Daoy (cell line): ENCODE measurements around the gene GPR141. TPM values are rescaled to one million over a fixed set of nuclear protein-coding genes. Genes with fewer than 3 reads are reported as not detected.
A peak's percentile ranks its signal among the peaks of the same experiment; 100 is the strongest.

Experiments used
- DNase-seq: peaks from one replicate; pipeline ENCODE4 v3.0.0-alpha.2; 2015; ENCODE audit warnings: low read depth
- total RNA-seq: library from RNA; depleted of rRNA; stranded (reverse); fragments of >200 nt; shearing (Covaris generic); gene quantifications from 2 replicates; pipeline ENCODE4 v1.2.3, GENCODE V29; 2014; rRNA removed

The GPR141 gene
- not detected in 2 replicates for total RNA-seq

GRCh38 chr7:37683246-37684120 is at the start of gene GPR141:
GPR141 (plus strand) TSS chr7:37683766; CDS start chr7:37740394, 56,628 bp downstream.
- peak; percentile 88 for DNase-seq

DNA sequence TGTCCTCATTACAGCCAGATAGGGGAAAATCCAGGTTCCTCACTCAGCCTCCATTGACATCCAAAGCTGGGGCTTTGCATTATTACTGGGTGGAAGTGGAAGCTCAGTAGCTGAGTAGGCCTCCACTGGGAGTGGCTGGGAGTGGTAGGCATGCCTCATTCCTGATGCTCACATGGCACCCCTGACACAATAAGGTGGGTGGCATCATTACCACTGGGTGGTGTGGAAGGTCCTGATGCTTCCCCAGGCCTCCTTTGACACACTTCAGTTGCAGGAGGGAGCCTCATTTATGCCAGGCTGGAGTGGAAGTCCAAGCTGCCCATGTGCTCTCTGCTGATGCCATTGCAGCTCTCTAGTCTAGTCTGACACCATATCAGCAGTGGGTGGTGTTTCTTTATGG is 48.2 kb upstream of the GPR141 start:
- DNase-seq, result no peak

DNA sequence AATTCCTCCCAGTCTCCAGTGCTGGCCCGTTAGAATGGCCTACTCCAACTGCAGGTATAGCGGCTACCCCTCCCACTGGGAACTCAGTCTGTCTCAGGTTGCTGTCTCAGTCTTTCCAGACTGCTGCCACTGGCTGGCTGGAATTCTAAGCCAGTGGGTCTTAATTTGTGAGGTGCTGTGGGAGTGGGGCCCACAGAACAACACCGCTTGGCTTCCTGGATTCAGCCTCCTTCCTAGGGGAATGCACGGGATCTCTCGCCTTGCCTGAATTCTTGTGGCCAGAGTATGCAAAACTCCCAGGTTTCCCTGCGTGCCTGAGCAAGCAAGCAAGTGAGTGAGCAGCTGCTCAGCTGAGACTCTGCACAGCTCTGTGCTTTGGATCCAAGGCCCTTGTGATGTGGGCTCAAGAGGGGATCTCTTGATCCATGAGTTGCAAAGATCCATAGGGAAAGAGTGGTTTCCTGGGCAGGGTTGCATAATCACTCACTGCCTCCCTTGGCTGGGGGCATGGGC is 41.5 kb upstream of the GPR141 start:
- no peak for DNase-seq

DNA sequence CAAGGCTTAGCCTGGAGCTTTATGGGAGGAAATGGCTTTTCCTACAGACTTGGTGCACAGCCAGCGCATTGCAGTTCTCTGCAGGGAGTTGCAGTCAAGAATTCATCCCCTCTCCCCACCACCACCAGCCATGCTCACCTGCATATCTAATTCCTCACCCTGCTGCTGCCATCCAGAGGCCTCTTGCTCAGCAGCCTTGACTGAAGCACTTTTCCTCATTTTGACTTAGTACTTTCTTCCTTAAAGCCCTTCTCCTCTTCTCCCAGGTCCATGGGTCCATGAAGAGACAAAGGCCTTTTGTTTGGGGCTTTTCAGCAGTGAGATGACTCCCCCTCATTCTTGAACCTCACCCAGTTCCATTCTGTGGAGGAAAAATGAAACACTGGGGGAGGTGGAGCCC is 39.7 kb upstream of the GPR141 start:
- DNase-seq, result no peak

DNA sequence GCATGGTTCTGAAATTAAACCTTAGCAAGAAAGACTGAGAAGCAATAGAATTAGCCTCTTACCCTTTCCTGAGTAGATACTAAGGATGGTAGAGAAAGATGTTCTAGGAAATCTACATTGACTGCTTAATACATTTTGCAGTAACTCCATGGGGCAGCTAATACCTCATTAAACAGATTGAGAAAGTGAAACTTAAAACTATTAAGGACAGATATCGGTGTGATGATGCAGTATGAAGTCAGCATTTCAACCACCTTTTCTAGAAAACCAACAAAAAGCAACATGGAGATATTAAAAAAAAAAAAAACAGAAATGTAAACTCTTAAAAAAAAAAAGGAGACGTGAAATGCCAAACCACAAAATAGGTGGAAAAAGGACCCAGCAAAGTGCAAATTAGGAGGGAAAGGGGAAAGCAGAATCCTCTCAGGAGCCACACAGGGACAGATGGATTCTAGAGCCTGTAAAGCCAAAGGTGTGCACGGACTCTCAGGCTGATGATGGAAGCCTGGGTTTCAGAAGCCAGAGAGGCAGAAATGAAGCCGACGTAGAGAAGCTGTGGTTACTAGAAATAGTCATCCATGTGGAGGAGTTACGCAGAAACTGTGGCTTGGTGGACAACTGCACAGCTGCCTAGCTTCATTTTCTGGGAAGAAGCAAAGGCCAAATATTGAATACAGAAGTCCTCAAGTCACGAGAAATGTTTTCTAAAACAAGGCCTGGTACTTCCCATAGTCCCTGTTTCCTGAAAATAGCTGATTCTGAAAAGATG is 38.1 kb upstream of the GPR141 start:
- DNase-seq, result no peak

DNA sequence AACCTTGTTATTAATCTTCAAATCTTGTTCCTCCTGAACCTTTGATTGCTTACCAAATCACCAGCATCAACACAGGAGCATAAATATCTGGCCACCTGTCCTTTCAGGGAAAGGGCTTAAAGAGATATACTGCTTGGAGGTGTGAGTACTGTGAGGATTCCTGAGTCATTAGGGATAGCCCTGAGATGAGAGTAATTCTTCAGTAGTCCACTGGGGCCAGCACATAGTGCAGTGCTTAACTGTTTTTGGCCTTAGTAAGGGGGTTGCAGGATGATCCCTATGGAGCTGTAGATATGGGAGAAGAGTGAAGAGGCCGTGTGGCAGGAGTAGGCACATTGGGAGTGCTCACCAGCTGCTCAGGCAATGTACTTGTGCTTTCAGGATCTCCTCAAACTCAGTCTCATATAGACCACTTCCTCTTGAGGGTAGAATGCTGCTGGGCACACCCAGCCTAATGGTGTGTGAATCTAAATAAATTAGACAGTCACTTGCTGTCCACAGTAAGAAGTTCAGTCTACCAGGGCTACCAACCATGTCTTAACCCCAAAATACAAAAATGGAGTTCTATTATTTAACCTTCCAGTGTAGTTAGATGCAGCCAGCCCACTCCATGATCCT is 26.5 kb upstream of the GPR141 start:
- no peak for DNase-seq

DNA sequence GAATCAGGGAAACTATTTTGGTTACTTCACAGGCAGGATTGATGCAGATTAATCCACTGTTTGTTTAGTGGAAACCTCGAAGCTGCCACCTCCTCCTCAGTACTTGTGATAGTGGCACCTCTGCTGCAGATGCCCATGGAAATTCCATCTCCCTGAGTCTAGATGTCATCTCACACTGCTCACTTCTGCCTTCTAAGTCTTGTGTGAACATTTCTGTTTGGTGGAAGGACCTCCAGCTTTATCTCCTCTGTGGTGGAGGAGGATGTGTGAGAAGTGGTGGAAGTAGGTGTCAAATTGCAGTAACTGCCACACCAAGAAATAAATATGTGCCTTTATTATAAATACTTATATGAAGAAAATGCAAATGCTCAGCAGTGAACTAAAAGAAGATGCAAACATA is 25.8 kb upstream of the GPR141 start:
- no peak for DNase-seq

DNA sequence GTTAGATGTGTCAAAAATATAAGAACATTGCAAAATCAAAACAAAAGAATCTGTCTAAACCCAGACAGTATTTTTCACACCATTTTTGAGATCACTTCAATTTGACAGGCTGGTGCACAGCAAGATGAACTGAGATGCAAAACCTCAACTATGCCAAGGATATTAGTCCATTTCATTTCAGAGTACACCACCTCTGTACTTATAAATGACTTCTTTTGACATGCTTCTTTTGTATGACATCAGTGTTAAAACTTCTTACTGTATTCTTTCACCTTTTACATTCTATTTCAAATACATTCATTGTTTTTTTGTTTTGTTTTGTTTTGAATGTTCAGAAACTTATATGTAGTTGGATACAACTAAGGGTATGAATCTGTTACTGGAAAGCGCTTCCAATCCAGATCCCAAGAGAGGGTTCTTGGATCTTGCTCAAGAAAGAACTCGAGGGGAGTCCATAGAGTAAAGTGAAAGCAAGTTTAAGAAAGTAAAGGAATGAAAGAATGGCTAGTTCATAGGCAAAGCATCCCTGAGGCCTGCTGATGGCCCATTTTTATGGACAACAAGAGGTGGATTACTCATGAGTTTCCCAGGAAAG is 23.5 kb upstream of the GPR141 start:
- DNase-seq, result no peak

DNA sequence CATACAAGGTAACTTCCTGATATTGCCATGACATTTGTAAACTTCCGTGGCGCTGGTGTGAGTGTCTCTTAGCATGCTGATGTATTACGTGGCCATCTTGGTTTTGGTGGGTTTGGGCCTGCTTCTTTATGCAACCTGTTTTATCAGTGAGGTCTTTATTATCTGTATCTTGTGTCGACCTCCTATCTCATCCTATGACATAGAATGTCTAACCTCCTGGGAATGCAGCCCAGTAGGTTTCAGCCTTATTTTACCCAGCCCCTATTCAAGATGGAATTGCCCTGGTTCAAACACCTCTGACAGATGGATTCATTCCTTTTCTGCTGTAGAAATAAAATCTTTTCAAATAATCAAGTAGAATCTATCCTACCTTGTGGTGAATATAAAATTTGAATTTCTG is 23.0 kb upstream of the GPR141 start:
- no peak for DNase-seq

- DNase-seq, result no peak
Observed at GRCh38 chr7:37663693-37664092, 19.9 kb upstream of the GPR141 start.

GRCh38 chr7:37665352-37666022 is 18.1 kb upstream of the GPR141 start:
- DNase-seq, result no peak

DNA sequence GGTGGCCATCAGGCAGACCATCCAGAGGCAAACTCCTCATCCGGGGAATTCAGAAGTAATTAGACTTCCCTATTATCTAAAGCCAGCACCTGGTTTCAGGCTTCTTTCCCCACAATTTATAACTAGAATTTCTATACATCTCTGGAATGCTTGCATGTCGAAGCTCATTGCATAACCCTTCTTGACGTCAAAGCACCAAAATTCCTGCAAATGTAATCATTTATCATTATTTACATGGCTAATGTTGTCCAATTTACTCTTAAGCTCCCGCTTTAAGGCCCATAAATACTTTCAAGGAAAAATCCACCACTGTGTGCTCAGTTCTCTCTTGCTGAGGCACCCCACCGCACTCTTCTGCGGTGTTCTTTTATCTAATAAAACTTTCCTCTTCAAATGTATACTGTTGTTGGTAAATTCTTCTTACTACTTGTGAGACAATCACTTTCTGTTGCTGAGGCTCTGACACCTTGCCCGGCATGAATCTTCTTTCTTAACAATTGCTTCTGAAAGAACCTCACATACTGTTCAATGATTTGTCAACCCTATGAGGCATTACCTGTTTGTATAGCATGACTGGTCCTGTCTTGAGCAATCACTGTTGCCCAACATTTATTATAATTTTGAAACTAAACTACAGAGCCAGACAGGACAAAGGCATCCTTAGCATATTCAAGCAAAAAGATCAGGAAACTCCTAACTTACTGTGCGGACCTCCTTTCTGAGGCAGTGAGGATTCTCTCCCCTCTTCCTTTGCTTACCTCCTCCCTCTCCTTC is 17.4 kb upstream of the GPR141 start:
- no peak for DNase-seq

GRCh38 chr7:37669818-37670217 is 13.7 kb upstream of the GPR141 start:
- no peak for DNase-seq

DNA sequence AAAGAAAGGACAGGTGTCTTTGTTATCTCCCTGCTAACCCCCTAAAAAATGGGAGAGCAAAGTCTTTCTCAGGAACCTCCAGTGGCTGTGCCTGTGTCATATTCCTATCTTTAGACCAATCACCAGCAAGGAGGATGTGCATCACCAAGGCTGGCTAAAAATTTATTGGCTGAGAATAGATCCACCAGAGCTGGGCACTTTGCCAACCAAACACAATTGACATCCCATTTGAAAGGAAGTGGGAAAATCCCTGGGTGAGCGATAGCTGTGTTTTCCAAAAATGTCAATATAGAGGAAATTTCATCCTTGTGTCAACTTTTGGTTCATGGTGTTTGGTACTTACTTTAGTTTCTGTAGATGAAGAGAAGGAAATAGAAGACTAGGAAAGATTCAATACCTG is 13.1 kb upstream of the GPR141 start:
- peak; percentile 29 for DNase-seq

DNA sequence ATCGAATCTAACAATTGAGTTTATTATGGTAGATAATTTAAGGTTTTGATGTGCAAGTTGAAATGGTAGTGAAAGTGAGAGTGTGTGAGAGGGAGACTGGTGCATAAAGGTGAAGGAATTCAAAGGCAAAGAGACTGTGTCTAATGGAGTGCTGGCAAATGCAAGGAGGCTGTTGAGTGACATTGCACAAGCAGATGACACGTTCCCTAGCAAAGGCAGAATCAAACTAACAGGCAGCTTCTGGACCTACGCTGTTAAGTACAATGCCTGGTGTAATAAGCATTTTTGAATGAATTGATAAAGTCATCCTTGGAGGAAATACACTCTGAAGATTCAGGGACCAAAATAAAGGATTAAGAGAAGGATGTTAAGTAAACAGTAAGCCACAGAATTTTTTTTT is 11.7 kb upstream of the GPR141 start:
- DNase-seq, result no peak

DNA sequence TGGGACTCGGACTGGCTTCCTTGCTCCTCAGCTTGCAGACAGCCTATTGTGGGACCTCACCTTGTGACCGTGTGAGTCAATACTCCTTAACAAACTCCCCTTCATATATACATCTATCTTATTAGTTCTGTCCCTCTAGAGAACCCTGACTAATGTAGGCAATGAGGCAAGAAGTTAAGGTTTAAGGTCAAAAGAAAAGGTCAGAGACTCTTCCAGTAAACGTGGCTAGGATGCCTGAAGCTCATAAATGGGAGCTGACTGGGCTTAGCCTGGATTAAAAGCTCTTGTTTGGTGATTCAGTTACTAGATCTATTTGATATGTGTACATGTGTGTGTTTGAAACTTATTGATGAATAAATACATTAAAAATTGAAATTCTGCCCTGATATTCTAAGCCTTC is 10.6 kb upstream of the GPR141 start:
- no peak for DNase-seq

DNA sequence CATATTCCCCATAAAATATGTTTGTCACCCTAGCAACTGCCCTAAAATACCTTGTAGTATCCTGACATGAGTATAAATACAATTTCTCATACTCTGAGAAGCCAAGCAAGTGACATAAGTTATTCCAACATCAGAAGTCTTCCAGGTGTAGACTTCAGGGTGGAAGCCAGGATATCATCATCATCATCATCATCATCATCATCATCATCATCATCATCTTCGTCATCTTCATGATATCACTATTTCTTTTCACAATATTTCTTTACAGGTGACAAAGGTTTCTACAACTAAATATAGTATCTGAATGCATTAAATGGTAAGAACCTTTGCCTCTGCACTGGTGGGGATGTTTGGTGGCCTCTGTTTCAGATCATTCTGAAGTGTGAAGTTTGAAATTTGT is 10.0 kb upstream of the GPR141 start:
- DNase-seq, result no peak

- DNase-seq, result no peak
Observed at GRCh38 chr7:37674531-37674930, 9.0 kb upstream of the GPR141 start.

DNA sequence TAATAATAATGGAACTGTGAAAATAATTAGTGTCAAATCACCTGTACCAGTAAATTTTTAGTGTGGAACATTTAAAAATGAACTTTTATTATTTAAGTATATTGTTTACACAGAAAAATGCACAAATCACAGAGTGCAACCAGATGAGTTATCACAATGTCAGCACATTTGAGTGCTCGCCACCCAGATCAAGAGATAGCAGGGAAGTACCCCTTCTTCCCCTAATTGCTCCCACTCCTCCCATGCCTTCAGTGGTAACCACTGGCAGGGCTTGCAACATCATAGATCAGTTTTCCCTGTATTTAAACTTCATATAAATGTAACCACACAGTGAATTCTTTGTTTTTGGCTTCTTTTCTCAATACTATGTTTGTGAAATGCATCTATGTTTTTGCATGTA is 7.8 kb upstream of the GPR141 start:
- DNase-seq, result no peak

DNA sequence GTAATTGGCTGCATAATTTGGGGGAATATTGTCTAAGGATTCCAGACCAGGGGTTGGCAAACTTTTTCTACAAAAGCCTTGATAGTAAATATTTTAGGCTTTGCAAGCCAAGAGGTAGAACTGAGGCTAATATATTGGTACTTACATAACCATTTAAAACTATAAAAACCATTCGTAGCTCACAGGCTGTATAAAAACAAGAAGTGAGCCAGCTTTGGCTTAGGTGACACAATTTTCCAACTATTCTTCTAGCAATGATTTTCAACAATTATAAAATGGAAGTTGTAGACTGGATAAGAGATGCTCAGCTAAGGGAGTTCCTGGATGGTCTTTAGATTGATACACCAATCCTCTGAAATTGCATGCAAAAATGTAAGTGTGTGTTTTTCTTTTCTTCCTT is 1.4 kb downstream of the GPR141 start:
- no peak for DNase-seq
